Fibroblast of the aortic adventitia (primary cell): ENCODE measurements around the gene ENAH. TPM values are rescaled to one million over a fixed set of nuclear protein-coding genes. Genes with fewer than 3 reads are reported as not detected.

Source experiments
- DNase-seq: peaks from one replicate; pipeline ENCODE4 v3.0.0-alpha.2; 2010; ENCODE audit warnings: low read depth
- H3K4me3 ChIP-seq: 2 replicates; pipeline ENCODE4 v1.5.1; 2011; ENCODE audit warnings: low read depth, mild to moderate bottlenecking, control low read depth, low read length, moderate library complexity
- total RNA-seq: library from RNA; depleted of rRNA; stranded (reverse); fragments of >200 nt; gene quantifications from 2 replicates; pipeline ENCODE4 v1.2.3, GENCODE V29; 2012; ENCODE audit warnings: low replicate concordance
- TF ChIP-seq, protein P1 (sequence below): IDR thresholded peaks from 2 replicates; pipeline ENCODE4 v1.5.1; 2011; ENCODE audit warnings: mild to moderate bottlenecking, low read length, control low read depth, inconsistent platforms; ENCODE audit not compliant: insufficient read depth

Gene ENAH
- total RNA-seq, 1 donor, result 148 TPM

DNA sequence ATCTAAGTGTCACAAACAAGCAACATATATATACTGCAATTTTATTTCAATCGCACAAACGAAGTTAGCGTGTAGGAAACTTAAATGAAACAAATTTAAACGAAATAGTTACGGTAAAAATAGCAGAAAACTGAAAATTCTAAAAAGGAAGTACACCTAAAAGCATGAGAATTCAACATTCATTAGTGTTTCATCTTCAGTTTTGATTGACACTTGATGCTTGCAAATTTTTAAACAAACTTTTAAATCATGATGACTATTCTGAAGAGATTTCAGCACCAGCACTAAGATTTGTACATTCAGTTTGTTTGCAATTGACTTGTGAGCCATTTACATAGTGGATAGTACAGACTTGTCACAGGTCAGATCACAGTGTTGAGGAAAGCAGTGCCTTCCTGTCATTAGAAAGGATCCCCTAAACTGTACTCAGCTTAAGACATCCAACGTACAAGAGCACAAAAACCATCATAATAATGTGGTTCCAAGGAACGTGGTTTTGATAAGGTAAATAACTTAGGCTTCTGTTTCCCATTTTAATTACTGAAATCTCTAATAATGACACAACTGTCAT, 158.0 kb downstream of the ENAH start:
- no peak overlapping the region for H3K4me3 ChIP-seq
- DNase-seq, result no peak
- TF ChIP-seq, protein P1, sequence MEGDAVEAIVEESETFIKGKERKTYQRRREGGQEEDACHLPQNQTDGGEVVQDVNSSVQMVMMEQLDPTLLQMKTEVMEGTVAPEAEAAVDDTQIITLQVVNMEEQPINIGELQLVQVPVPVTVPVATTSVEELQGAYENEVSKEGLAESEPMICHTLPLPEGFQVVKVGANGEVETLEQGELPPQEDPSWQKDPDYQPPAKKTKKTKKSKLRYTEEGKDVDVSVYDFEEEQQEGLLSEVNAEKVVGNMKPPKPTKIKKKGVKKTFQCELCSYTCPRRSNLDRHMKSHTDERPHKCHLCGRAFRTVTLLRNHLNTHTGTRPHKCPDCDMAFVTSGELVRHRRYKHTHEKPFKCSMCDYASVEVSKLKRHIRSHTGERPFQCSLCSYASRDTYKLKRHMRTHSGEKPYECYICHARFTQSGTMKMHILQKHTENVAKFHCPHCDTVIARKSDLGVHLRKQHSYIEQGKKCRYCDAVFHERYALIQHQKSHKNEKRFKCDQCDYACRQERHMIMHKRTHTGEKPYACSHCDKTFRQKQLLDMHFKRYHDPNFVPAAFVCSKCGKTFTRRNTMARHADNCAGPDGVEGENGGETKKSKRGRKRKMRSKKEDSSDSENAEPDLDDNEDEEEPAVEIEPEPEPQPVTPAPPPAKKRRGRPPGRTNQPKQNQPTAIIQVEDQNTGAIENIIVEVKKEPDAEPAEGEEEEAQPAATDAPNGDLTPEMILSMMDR, result no peak

DNA sequence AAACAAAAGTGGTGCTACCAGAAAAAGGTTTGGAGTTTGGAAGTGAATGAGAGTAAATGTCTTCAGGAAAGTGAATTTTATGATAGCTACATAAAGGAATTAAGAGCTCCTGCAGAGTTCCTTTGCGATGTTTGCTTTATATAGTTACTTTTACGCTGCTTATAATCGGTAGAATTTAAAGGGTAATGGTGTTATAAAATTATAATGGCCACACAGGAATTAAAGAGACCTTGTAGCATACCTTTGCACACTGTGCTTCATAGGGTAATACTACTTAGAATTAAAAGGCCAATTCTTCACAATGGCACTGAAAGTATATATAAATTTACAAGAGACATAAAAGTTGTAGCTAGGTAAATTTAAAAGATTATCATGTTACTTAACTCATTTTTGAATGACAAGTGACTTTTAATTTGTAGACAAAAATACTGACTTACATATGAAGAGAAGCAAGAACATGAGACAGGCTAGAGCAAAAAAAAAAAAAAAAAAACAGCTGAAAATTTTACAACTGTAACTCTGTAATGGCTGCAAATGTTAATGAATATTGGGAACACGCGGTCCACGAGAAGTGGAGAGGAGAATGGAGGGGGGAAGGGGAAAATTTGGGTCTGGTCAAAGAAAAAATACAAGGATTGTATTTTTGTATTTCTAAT, 159.2 kb downstream of the ENAH start:
- TF ChIP-seq, protein P1, result no peak
- no peak for DNase-seq
- H3K4me3 ChIP-seq, result no peak overlapping the region

DNA sequence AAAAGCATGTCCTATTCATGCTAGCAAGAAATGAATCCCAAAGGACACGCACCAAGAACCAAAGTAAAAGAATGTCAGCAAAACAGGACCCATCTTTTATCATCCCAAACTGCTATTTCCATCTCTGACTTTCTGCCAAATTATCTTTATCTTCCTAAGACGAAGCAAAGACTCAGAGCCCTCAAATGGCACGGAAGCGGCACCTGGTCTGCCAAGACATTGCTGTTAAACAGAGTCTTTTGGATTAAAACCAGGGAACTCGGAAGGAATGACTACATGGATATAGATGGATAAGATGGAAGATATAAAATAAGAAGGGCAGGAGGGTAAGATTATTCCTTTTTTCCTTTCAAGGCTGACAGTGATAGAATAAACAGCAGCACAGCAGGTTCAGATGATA, 164.2 kb downstream of the ENAH start:
- TF ChIP-seq, protein P1, result no peak
- no peak overlapping the region for H3K4me3 ChIP-seq
- DNase-seq, result no peak

DNA sequence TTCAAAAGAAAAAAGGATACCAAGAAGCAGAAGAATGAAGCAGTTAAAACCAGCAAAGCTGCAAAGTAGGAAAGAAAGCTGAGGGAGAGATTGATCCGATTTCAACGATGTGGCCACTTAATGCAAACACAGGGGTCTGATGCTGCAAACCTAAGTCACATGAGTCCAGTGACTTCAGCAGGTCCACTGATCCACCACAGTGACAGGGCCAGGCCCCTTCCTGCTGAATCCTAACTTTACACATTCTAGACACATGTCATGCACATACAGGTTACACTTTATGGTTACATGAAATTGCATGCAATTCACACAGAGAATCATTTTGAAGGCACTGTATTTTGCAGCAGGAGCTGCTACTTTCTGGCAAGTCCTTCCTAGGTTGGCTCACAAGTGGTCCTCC, 166.1 kb downstream of the ENAH start:
- H3K4me3 ChIP-seq, result no peak overlapping the region
- TF ChIP-seq, protein P1, result no peak
- DNase-seq, result no peak

DNA sequence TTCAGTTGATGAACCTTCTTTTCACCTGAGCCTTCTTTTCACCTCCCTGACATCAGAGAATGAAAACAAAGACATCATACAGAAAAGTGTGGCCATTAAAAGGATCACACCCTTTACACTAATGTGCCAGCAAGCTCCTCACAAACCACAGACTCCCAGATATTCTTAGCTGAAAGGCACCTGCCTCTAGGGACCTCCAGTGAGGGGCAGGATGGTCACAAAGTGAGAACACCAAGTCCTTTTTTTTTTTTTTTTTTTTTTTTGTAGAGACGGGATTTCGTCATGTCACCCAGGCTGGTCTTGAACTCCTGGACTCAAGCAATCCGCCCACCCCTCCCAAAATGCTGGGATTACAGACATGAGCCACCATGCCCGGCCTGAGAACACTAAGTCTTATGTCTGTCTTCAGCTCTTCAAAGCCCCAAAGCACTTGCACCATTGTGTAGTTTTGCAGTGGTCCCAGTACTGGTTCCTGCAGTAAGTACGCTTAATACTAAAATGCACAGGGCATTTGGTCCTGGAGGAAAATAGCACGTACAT, 166.9 kb downstream of the ENAH start:
- no peak overlapping the region for H3K4me3 ChIP-seq
- no peak for DNase-seq
- TF ChIP-seq, protein P1, result no peak

DNA sequence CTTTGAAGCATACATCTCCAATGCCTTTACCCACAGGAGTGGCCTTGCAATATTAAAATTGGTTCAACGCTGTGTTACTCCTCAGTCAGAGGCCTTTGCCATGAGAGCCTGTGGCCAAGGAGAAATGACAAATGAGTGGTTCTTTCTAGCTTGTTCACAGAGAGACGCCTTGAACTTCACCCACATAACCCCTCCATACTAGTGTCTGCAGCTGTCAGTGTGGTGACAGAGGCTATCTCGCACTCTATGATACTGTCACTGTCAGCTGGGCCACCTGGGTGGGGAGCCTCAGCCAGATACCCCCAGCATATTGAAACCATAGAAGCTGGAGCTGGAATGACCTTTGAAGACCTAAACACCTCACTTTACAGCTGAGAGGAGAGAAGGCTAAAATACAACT, 167.7 kb downstream of the ENAH start:
- TF ChIP-seq, protein P1, result no peak
- DNase-seq, result no peak
- no peak overlapping the region for H3K4me3 ChIP-seq
